Naive thymus-derived CD4-positive, alpha-beta T cell (primary cell): ENCODE data around the gene SLC31A1. TPM values are rescaled to one million over a fixed set of nuclear protein-coding genes. Genes with fewer than 3 reads are reported as not detected.
"Not testable (repeated sequence)": the region's sequence is repeated elsewhere in the genome, so short reads cannot be mapped to it uniquely, and the experiment has no call there.

Experiments used
- ATAC-seq: fragments of 150-1000 bp; cut with Tn5 transposase; 2 replicates; pipeline ENCODE4 v1.10.0; 2021; ENCODE audit warnings: mild to moderate bottlenecking, moderate library complexity
- CTCF ChIA-PET: fragments of 350-600 bp; sonication (Branson Sonifier 250); formaldehyde crosslinking; loops from one replicate; lab custom pipeline; 2021; ENCODE audit warnings: antibody characterized with exemption; lab: Charles Lee
- POLR2A ChIA-PET: fragments of 350-600 bp; sonication (Branson Sonifier 250); formaldehyde crosslinking; loops from one replicate; lab custom pipeline; 2021; ENCODE audit warnings: antibody characterized with exemption, inconsistent platforms; lab: Charles Lee
- DNase-seq, 9 donors: peaks; one replicate each; pipeline versions ENCODE4 v3.0.0 to v3.0.0-alpha.2; 2020 to 2022; ENCODE audit warnings: mixed read lengths in 1 of 9
- H3K27ac ChIP-seq: one replicate; pipeline ENCODE4 v1.7.0; 2013; ENCODE audit warnings: mild to moderate bottlenecking, low read depth, low read length, moderate library complexity
- H3K27me3 ChIP-seq, 2 donors: one replicate each; pipeline ENCODE4 v1.7.0; 2013; ENCODE audit warnings: low read length in 2 of 2, mild to moderate bottlenecking in 2 of 2, moderate library complexity in 2 of 2; ENCODE audit not compliant: control insufficient read depth in 2 of 2, insufficient read depth in 2 of 2
- H3K36me3 ChIP-seq, 3 experiments: 1 replicate in 2 of 3; 2 replicates in 1 of 3; pipeline ENCODE4 v1.7.0; 2013; ENCODE audit warnings: low read length in 3 of 3, mild to moderate bottlenecking in 3 of 3, moderate library complexity in 1 of 3; ENCODE audit not compliant: insufficient read depth in 3 of 3, control insufficient read depth in 2 of 3
- H3K4me1 ChIP-seq, 2 donors: one replicate each; pipeline ENCODE4 v1.7.0; 2013; ENCODE audit warnings: low read length in 2 of 2, mild to moderate bottlenecking in 2 of 2, moderate library complexity in 1 of 2; ENCODE audit not compliant: control insufficient read depth in 2 of 2, insufficient read depth in 2 of 2
- H3K4me3 ChIP-seq: 2 replicates; pipeline ENCODE4 v1.7.0; 2013; ENCODE audit warnings: mild to moderate bottlenecking, low read length
- H3K9me3 ChIP-seq, 3 experiments: 1 replicate in 2 of 3; 2 replicates in 1 of 3; pipeline ENCODE4 v1.7.0; 2013; ENCODE audit warnings: low read length in 3 of 3; ENCODE audit not compliant: control insufficient read depth in 2 of 3
- H3K27ac Mint-ChIP-seq, 9 donors: one replicate each; pipeline ENCODE4 v1.8.0; 2020 to 2022; ENCODE audit warnings: mixed read lengths in 9 of 9, mild to moderate bottlenecking in 8 of 9, moderate library complexity in 5 of 9, inconsistent platforms in 2 of 9
- H3K27me3 Mint-ChIP-seq, 5 donors: one replicate each; pipeline ENCODE4 v1.8.0; 2021 to 2022; ENCODE audit warnings: mixed read lengths in 5 of 5, mild to moderate bottlenecking in 1 of 5
- H3K36me3 Mint-ChIP-seq, 5 donors: one replicate each; pipeline ENCODE4 v1.8.0; 2020 to 2022; ENCODE audit warnings: mixed read lengths in 5 of 5, mild to moderate bottlenecking in 3 of 5, inconsistent platforms in 1 of 5
- H3K4me1 Mint-ChIP-seq, 7 donors: one replicate each; pipeline ENCODE4 v1.8.0; 2020 to 2022; ENCODE audit warnings: mixed read lengths in 7 of 7, mild to moderate bottlenecking in 3 of 7, inconsistent platforms in 1 of 7
- H3K4me3 Mint-ChIP-seq, 10 donors: one replicate each; pipeline ENCODE4 v1.8.0; 2020 to 2022; ENCODE audit warnings: mild to moderate bottlenecking in 10 of 10, mixed read lengths in 10 of 10, moderate library complexity in 6 of 10, inconsistent platforms in 2 of 10
- H3K9me3 Mint-ChIP-seq, 11 donors: one replicate each; pipeline ENCODE4 v1.8.0; 2020 to 2022; ENCODE audit warnings: mixed read lengths in 11 of 11, mild to moderate bottlenecking in 4 of 11, inconsistent platforms in 1 of 11, moderate library complexity in 1 of 11
- intact Hi-C, 2 donors: fragments of 100-400 bp; cut with micrococcal nuclease; formaldehyde crosslinking; loops; one replicate each; pipeline ENCODE4 v1.15.1; 2023
- polyA plus RNA-seq, 2 donors: library from polyadenylated mRNA; unstranded; fragments of 300-500 nt; fragmentation: Illumina TruSeq; gene quantifications; one replicate each; pipeline ENCODE4 v1.2.3, GENCODE V29; 2021
- total RNA-seq, 6 experiments: library from RNA in 5 of 6; stranded (reverse) in 5 of 6; gene quantifications; 1 replicate in 5 of 6; 2 replicates in 1 of 6; pipeline ENCODE4 v1.2.3 and lab custom pipeline; 2021 to 2026

Gene SLC31A1
- total and polyA plus RNA-seq, 7 experiments from 2014 or later: 3.0 to 10.4 (median 4.6) TPM

- peaks cover 0 to 13% (median 10%) of the 10 kb centered on the region in 5 donors for H3K36me3 Mint-ChIP-seq
- ATAC-seq (no peak), DNase-seq (no peak)
- peaks cover 0 to 15% (median 2%) of the 10 kb centered on the region in 11 donors for H3K9me3 Mint-ChIP-seq
- no peak overlapping the region for H3K27ac Mint-ChIP-seq
- H3K27me3 Mint-ChIP-seq: no peaks in the 10 kb centered on the region
- Histone ChIP-seq H3K9me3 (no peaks in the 10 kb centered on the region), H3K27me3 (no peaks in the 10 kb centered on the region), H3K27ac (no peak overlapping the region), H3K4me1 (no peaks in the 10 kb centered on the region), H3K4me3 (no peak overlapping the region), H3K36me3 (no peaks in the 10 kb centered on the region)
- POLR2A ChIA-PET: no interaction called here
- no peak overlapping the region for H3K4me3 Mint-ChIP-seq
- intact Hi-C loops: no loop called here
- peaks cover 0 to 2% (median 0%) of the 10 kb centered on the region in 7 donors for H3K4me1 Mint-ChIP-seq
- CTCF ChIA-PET: no interaction called here
Measured at GRCh38 chr9:113247640-113248039, 26.3 kb downstream of the SLC31A1 start.

DNA sequence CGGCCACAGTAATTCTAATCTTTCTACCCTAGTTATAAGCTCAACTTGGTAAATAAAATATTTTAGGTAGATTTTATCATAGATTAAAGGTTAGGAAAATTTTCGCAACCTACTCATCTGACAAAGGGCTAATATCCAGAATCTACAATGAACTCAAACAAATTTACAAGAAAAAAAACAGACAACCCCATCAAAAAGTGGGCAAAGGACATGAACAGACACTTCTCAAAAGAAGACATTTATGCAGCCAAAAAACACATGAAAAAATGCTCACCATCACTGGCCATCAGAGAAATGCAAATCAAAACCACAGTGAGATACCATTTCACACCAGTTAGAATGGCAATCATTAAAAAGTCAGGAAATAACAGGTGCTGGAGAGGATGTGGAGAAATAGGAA is 28.3 kb downstream of the SLC31A1 start:
- intact Hi-C loops, H3K27me3 ChIP-seq, H3K4me3 ChIP-seq, ATAC-seq, POLR2A ChIA-PET, H3K36me3 ChIP-seq, H3K27ac ChIP-seq, H3K4me1 ChIP-seq, H3K27ac Mint-ChIP-seq, CTCF ChIA-PET, DNase-seq, H3K4me3 Mint-ChIP-seq, H3K27me3 Mint-ChIP-seq, H3K9me3 ChIP-seq, H3K4me1 Mint-ChIP-seq: not testable (repeated sequence)
- peaks cover 0 to 15% (median 2%) of the 10 kb centered on the region in 11 donors for H3K9me3 Mint-ChIP-seq
- peaks cover 0 to 13% (median 13%) of the 10 kb centered on the region in 5 donors for H3K36me3 Mint-ChIP-seq

GRCh38 chr9:113250807-113251206 is 29.5 kb downstream of the SLC31A1 start:
- DNase-seq: no peak
- H3K9me3 ChIP-seq: no peaks in the 10 kb centered on the region
- H3K4me1 ChIP-seq: no peaks in the 10 kb centered on the region
- intact Hi-C loops: no loop called here
- ChIA-PET POLR2A (no interaction called here), CTCF (no interaction called here)
- no peak overlapping the region for H3K27ac Mint-ChIP-seq
- H3K4me1 Mint-ChIP-seq: no peaks in the 10 kb centered on the region
- H3K36me3 Mint-ChIP-seq: peaks cover 0 to 14% (median 13%) of the 10 kb centered on the region in 5 donors
- H3K9me3 Mint-ChIP-seq: peaks cover 0 to 15% (median 2%) of the 10 kb centered on the region in 11 donors
- no peaks in the 10 kb centered on the region for H3K27me3 ChIP-seq
- no peaks in the 10 kb centered on the region for H3K27me3 Mint-ChIP-seq
- H3K27ac ChIP-seq: no peak overlapping the region
- no peak overlapping the region for H3K4me3 ChIP-seq
- H3K4me3 Mint-ChIP-seq: no peak overlapping the region
- ATAC-seq: no peak
- no peaks in the 10 kb centered on the region for H3K36me3 ChIP-seq

GRCh38 chr9:113254991-113255390 is 33.6 kb downstream of the SLC31A1 start:
- Mint-ChIP-seq H3K4me3 (no peak overlapping the region), H3K27ac (no peak overlapping the region)

GRCh38 chr9:113255438-113255837 is 34.1 kb downstream of the SLC31A1 start:
- DNase-seq: no peak
- Histone ChIP-seq H3K4me1 (no peaks in the 10 kb centered on the region), H3K36me3 (peaks cover 0 to 16% (median 0%) of the 10 kb centered on the region in 3 experiments), H3K27ac (no peak overlapping the region), H3K9me3 (no peaks in the 10 kb centered on the region), H3K4me3 (no peak overlapping the region), H3K27me3 (no peaks in the 10 kb centered on the region)
- H3K36me3 Mint-ChIP-seq: peaks cover 7 to 39% (median 32%) of the 10 kb centered on the region in 5 donors
- H3K27me3 Mint-ChIP-seq: no peaks in the 10 kb centered on the region
- ChIA-PET POLR2A (no interaction called here), CTCF (no interaction called here)
- H3K4me1 Mint-ChIP-seq: peaks cover 0 to 2% (median 0%) of the 10 kb centered on the region in 7 donors
- intact Hi-C loops: no loop called here
- H3K9me3 Mint-ChIP-seq: peaks cover 0 to 6% (median 0%) of the 10 kb centered on the region in 11 donors
- no peak overlapping the region for H3K4me3 Mint-ChIP-seq
- no peak overlapping the region for H3K27ac Mint-ChIP-seq
- peak; percentile 57 for ATAC-seq

More at GRCh38 chr9:113254991-113255390, 33.6 kb downstream of the SLC31A1 start:
- Mint-ChIP-seq H3K36me3 (peaks cover 3 to 34% (median 28%) of the 10 kb centered on the region in 5 donors), H3K27me3 (no peaks in the 10 kb centered on the region), H3K4me1 (peaks cover 0 to under 1% (median 0%) of the 10 kb centered on the region in 7 donors), H3K9me3 (peaks cover 0 to 6% (median 0%) of the 10 kb centered on the region in 11 donors)
- ChIA-PET CTCF (no interaction called here), POLR2A (no interaction called here)
- no peak for ATAC-seq
- Histone ChIP-seq H3K27me3 (no peaks in the 10 kb centered on the region), H3K4me1 (no peaks in the 10 kb centered on the region), H3K4me3 (no peak overlapping the region), H3K27ac (no peak overlapping the region), H3K9me3 (no peaks in the 10 kb centered on the region), H3K36me3 (peaks cover 0 to 12% (median 0%) of the 10 kb centered on the region in 3 experiments)
- no peak for DNase-seq
- intact Hi-C loops: no loop called here

DNA sequence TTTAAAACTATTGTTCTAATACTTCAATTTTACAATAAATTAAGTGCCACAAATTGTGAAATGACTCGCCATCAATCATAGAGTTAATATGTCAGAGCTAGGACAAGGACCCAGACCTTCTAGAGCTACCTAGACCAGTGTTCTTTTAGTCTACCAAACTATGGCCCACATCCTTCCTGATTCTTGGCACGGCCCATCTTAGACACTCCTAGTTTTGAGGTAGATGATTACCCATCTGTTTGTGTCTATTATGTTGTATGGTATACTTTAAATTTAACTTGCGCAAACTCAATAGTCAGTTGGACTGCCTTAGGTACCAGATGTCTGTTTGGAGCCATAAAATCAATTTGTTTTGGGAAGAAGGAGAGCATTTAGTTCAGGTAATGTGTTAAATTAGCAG is 36.5 kb downstream of the SLC31A1 start:
- Histone ChIP-seq H3K27ac (no peak overlapping the region), H3K4me3 (no peak overlapping the region), H3K9me3 (no peaks in the 10 kb centered on the region), H3K4me1 (no peaks in the 10 kb centered on the region), H3K36me3 (peaks cover 0 to 19% (median 0%) of the 10 kb centered on the region in 3 experiments), H3K27me3 (no peaks in the 10 kb centered on the region)
- peaks cover 0 to 2% (median 0%) of the 10 kb centered on the region in 7 donors for H3K4me1 Mint-ChIP-seq
- DNase-seq (no peak), ATAC-seq (no peak)
- POLR2A ChIA-PET: no interaction called here
- no peaks in the 10 kb centered on the region for H3K27me3 Mint-ChIP-seq
- CTCF ChIA-PET: interaction anchor here (0.6 kb wide), 1 partner anchor 1565 kb away, joined by 3 read pairs; no protein-coding TSS in a partner anchor
- H3K4me3 Mint-ChIP-seq: no peak overlapping the region
- intact Hi-C loops: no loop called here
- H3K9me3 Mint-ChIP-seq: no peaks in the 10 kb centered on the region
- peaks cover 7 to 52% (median 31%) of the 10 kb centered on the region in 5 donors for H3K36me3 Mint-ChIP-seq
- H3K27ac Mint-ChIP-seq: no peak overlapping the region

GRCh38 chr9:113258282-113258681 is 36.9 kb downstream of the SLC31A1 start:
- H3K27ac ChIP-seq: no peak overlapping the region
- ChIA-PET POLR2A (no interaction called here), CTCF (interaction anchor here (0.6 kb wide), 1 partner anchor 1565 kb away, joined by 3 read pairs; no protein-coding TSS in a partner anchor)
- Mint-ChIP-seq H3K4me3 (no peak overlapping the region), H3K4me1 (peaks cover 0 to 2% (median 0%) of the 10 kb centered on the region in 7 donors), H3K9me3 (no peaks in the 10 kb centered on the region), H3K36me3 (peaks cover 7 to 51% (median 28%) of the 10 kb centered on the region in 5 donors), H3K27ac (no peak overlapping the region), H3K27me3 (no peaks in the 10 kb centered on the region)
- no peaks in the 10 kb centered on the region for H3K27me3 ChIP-seq
- ATAC-seq (no peak), DNase-seq (no peak)
- H3K4me3 ChIP-seq: no peak overlapping the region
- no peaks in the 10 kb centered on the region for H3K9me3 ChIP-seq
- H3K4me1 ChIP-seq: no peaks in the 10 kb centered on the region
- peaks cover 0 to 19% (median 0%) of the 10 kb centered on the region in 3 experiments for H3K36me3 ChIP-seq
- intact Hi-C loops: no loop called here
